Measurements from ENCODE around the gene AKAP3.

The AKAP3 gene

GRCh38 chr12:4648501-4649357 lies at the start of gene AKAP3, which contains the start of gene NDUFA9:
Gene AKAP3, minus strand, starts transcription at chr12:4649051. Its CDS starts 10,855 bp downstream, at chr12:4638196.
Gene NDUFA9, plus strand, starts transcription at chr12:4649114. Its CDS starts 13 bp downstream, at chr12:4649127.
- TF ChIP-seq CTCF (IDR thresholded peaks at IDR 0.05; ENCODE audit: insufficient read depth, missing control alignments) = no peak

GRCh38 chr12:4690760-4691159 lies 41.9 kb upstream of the AKAP3 start:
- FAIRE-seq (no peak), DNase-seq (ENCODE audit: insufficient read length, low spot score) (no peak)
- no peak for TF ChIP-seq CTCF (IDR thresholded peaks at IDR 0.05; ENCODE audit: insufficient read depth, missing control alignments)

More at GRCh38 chr12:4648501-4649357, at the start of gene AKAP3, which contains the start of gene NDUFA9:
- FAIRE-seq = peak; percentile 63
- DNase-seq (ENCODE audit: insufficient read length, low spot score) = no peak

- FAIRE-seq (no peak), DNase-seq (ENCODE audit: insufficient read length, low spot score) (no peak)
- TF ChIP-seq CTCF (IDR thresholded peaks at IDR 0.05; ENCODE audit: insufficient read depth, missing control alignments) = no peak
These were observed 36.5 kb upstream of the AKAP3 start for GRCh38 chr12:4685317-4685716.

- FAIRE-seq = no peak
- DNase-seq (ENCODE audit: insufficient read length, low spot score) = no peak
- no peak for TF ChIP-seq CTCF (IDR thresholded peaks at IDR 0.05; ENCODE audit: insufficient read depth, missing control alignments)
These were observed 32.9 kb upstream of the AKAP3 start for GRCh38 chr12:4681732-4682131.

GRCh38 chr12:4679711-4680110 lies 30.9 kb upstream of the AKAP3 start:
- FAIRE-seq (no peak), DNase-seq (ENCODE audit: insufficient read length, low spot score) (no peak)
- no peak for TF ChIP-seq CTCF (IDR thresholded peaks at IDR 0.05; ENCODE audit: insufficient read depth, missing control alignments)

GRCh38 chr12:4665236-4665635 lies 16.4 kb upstream of the AKAP3 start:
- DNase-seq (ENCODE audit: insufficient read length, low spot score) (no peak), FAIRE-seq (no peak)
- no peak for TF ChIP-seq CTCF (IDR thresholded peaks at IDR 0.05; ENCODE audit: insufficient read depth, missing control alignments)

- DNase-seq (ENCODE audit: insufficient read length, low spot score) = no peak
- no peak for FAIRE-seq
- no peak for TF ChIP-seq CTCF (IDR thresholded peaks at IDR 0.05; ENCODE audit: insufficient read depth, missing control alignments)
These were observed 15.2 kb upstream of the AKAP3 start for GRCh38 chr12:4663971-4664505.

Data from D721Med (cell line).